Loucy (cell line): ENCODE measurements around the gene MXRA8.
"Not testable (repeated sequence)": the region's sequence is repeated elsewhere in the genome, so short reads cannot be mapped to it uniquely, and the experiment has no call there.

Experiments
- H2AFZ ChIP-seq: fragments of 200-600 bp; sonication (generic); 2 replicates; pipeline ENCODE4 v1.6.0; 2016; ENCODE audit warnings: antibody characterized with exemption, mild to moderate bottlenecking, low read length, moderate library complexity
- H3F3A ChIP-seq: fragments of 200-600 bp; 2 replicates; pipeline ENCODE4 v1.6.0; 2016; ENCODE audit warnings: antibody characterized with exemption, low read depth, mild to moderate bottlenecking
- H3K27me3 ChIP-seq: fragments of 200-600 bp; sonication (generic); 2 replicates; pipeline ENCODE4 v1.6.1; 2014; ENCODE audit warnings: low read length, mild to moderate bottlenecking; ENCODE audit not compliant: insufficient read depth, poor library complexity, severe bottlenecking
- H3K36me3 ChIP-seq: fragments of 200-600 bp; sonication (generic); 2 replicates; pipeline ENCODE4 v1.6.1; 2016; ENCODE audit warnings: low read length; ENCODE audit not compliant: insufficient read depth
- H3K4me1 ChIP-seq: fragments of 200-600 bp; sonication (generic); 2 replicates; pipeline ENCODE4 v1.5.1; 2014; ENCODE audit warnings: low read length, mild to moderate bottlenecking; ENCODE audit not compliant: insufficient read depth, poor library complexity, severe bottlenecking
- H3K4me2 ChIP-seq: fragments of 200-600 bp; sonication (generic); 2 replicates; pipeline ENCODE4 v1.6.0; 2014; ENCODE audit warnings: antibody characterized with exemption, low read length, low read depth, mild to moderate bottlenecking; ENCODE audit not compliant: poor library complexity, severe bottlenecking
- H3K4me3 ChIP-seq: fragments of 200-600 bp; sonication (generic); 2 replicates; pipeline ENCODE4 v1.5.1; 2014; ENCODE audit warnings: low read length, mild to moderate bottlenecking, mixed read lengths; ENCODE audit not compliant: poor library complexity, severe bottlenecking
- H3K79me2 ChIP-seq: fragments of 200-600 bp; sonication (generic); 2 replicates; pipeline ENCODE4 v1.6.1; 2014; ENCODE audit warnings: low read length; ENCODE audit not compliant: insufficient read depth
- H3K9ac ChIP-seq: fragments of 200-600 bp; sonication (generic); 2 replicates; pipeline ENCODE4 v1.6.0; 2014; ENCODE audit warnings: mild to moderate bottlenecking, low read depth, low read length, moderate library complexity; ENCODE audit not compliant: poor library complexity, severe bottlenecking
- H3K9me2 ChIP-seq: fragments of 200-600 bp; sonication (generic); replicated peaks from 2 replicates; pipeline ENCODE4 v1.6.1; 2016; ENCODE audit warnings: low read depth, low read length, mixed read lengths
- H3K9me3 ChIP-seq: fragments of 200-600 bp; sonication (generic); 2 replicates; pipeline ENCODE4 v1.6.1; 2014; ENCODE audit warnings: mild to moderate bottlenecking, antibody characterized with exemption, low read length, low read depth; ENCODE audit not compliant: insufficient read depth
- H4K20me1 ChIP-seq: fragments of 200-600 bp; sonication (generic); 2 replicates; pipeline ENCODE4 v1.6.0; 2014; ENCODE audit warnings: antibody characterized with exemption, low read length, mild to moderate bottlenecking; ENCODE audit not compliant: insufficient read depth, poor library complexity, severe bottlenecking
- EZH2phosphoT487 ChIP-seq: fragments of 200-600 bp; IDR thresholded peaks from 2 replicates; pipeline ENCODE4 v1.6.1; 2018; ENCODE audit warnings: antibody characterized with exemption, mild to moderate bottlenecking, moderate library complexity, borderline replicate concordance
- TF ChIP-seq, protein P1 (sequence below): fragments of 200-600 bp; sonication (generic); conservative IDR thresholded peaks from 2 replicates; pipeline ENCODE4 v1.5.1; 2014; ENCODE audit warnings: mild to moderate bottlenecking, antibody characterized with exemption, low read length

MXRA8 gene

DNA sequence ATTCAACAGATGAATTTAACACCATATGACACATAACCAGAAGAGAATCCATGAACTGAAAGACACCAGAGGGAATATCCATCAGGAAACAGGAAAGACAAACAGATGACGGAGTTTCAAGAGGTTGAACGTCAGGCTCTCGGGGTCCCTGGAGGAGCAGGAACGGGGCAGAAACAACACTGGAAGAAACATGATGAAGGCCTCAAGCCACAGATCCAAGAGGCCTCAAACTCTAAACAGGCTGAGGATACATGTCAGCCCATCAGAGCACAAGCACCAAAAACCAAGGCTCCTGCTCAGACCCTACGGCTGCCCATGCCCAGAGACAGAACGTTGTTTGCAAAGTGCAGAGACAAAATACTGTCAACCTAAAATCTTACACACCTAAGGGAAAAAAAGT is 40.9 kb downstream of the MXRA8 start:
- Histone ChIP-seq H3K9ac (no peak overlapping the region), H3K9me3 (no peaks in the 10 kb centered on the region), H4K20me1 (peaks cover 40% of the 10 kb centered on the region), H3K27me3 (no peaks in the 10 kb centered on the region), H2AFZ (no peak overlapping the region), H3K36me3 (peaks cover 28% of the 10 kb centered on the region; the same call in 1 of the 2 replicates), H3K4me2 (no peak overlapping the region), H3K4me1 (peaks cover 17% of the 10 kb centered on the region), H3K9me2 (no peaks in the 10 kb centered on the region), H3F3A (no peaks in the 10 kb centered on the region), H3K4me3 (no peak overlapping the region), H3K79me2 (peaks cover 48% of the 10 kb centered on the region)
- no peak for TF ChIP-seq EZH2phosphoT487
- TF ChIP-seq, protein P1, sequence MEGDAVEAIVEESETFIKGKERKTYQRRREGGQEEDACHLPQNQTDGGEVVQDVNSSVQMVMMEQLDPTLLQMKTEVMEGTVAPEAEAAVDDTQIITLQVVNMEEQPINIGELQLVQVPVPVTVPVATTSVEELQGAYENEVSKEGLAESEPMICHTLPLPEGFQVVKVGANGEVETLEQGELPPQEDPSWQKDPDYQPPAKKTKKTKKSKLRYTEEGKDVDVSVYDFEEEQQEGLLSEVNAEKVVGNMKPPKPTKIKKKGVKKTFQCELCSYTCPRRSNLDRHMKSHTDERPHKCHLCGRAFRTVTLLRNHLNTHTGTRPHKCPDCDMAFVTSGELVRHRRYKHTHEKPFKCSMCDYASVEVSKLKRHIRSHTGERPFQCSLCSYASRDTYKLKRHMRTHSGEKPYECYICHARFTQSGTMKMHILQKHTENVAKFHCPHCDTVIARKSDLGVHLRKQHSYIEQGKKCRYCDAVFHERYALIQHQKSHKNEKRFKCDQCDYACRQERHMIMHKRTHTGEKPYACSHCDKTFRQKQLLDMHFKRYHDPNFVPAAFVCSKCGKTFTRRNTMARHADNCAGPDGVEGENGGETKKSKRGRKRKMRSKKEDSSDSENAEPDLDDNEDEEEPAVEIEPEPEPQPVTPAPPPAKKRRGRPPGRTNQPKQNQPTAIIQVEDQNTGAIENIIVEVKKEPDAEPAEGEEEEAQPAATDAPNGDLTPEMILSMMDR: no peak

GRCh38 chr1:1316199-1316598 is 42.2 kb downstream of the MXRA8 start:
- peaks cover 29% of the 10 kb centered on the region for H4K20me1 ChIP-seq
- H3K36me3 ChIP-seq: peaks cover 37% of the 10 kb centered on the region; the same call in 1 of the 2 replicates
- H3K4me2 ChIP-seq: not testable (repeated sequence)

GRCh38 chr1:1315435-1315954 is 42.9 kb downstream of the MXRA8 start:
- no peak overlapping the region for H3K9ac ChIP-seq
- no peaks in the 10 kb centered on the region for H3K9me3 ChIP-seq
- H3K4me2 ChIP-seq: no peak overlapping the region
- no peak overlapping the region for H3K4me3 ChIP-seq
- no peak for TF ChIP-seq EZH2phosphoT487
- TF ChIP-seq, protein P1: no peak
- no peak overlapping the region for H2AFZ ChIP-seq
- no peaks in the 10 kb centered on the region for H3K9me2 ChIP-seq
- peaks cover 7% of the 10 kb centered on the region for H3K4me1 ChIP-seq
- H3K36me3 ChIP-seq: peaks cover 40% of the 10 kb centered on the region; the same call in 1 of the 2 replicates
- H3F3A ChIP-seq: no peaks in the 10 kb centered on the region
- H3K79me2 ChIP-seq: peaks cover 30% of the 10 kb centered on the region; the same call in 1 of the 2 replicates
- no peaks in the 10 kb centered on the region for H3K27me3 ChIP-seq
- peaks cover 22% of the 10 kb centered on the region for H4K20me1 ChIP-seq

More at GRCh38 chr1:1316199-1316598, 42.2 kb downstream of the MXRA8 start:
- not testable (repeated sequence) for H3K9ac ChIP-seq, H2AFZ ChIP-seq, H3K9me2 ChIP-seq, H3K4me1 ChIP-seq, H3K9me3 ChIP-seq, H3K4me3 ChIP-seq, H3K27me3 ChIP-seq, H3F3A ChIP-seq
- H3K79me2 ChIP-seq: peaks cover 37% of the 10 kb centered on the region; the same call in 1 of the 2 replicates

- Histone ChIP-seq H3K4me1 (peaks cover 5% of the 10 kb centered on the region), H3K79me2 (peaks cover 29% of the 10 kb centered on the region; the same call in 1 of the 2 replicates), H3K36me3 (peaks cover 40% of the 10 kb centered on the region; the same call in 1 of the 2 replicates), H3K9ac (no peak overlapping the region), H3K4me2 (no peak overlapping the region), H3K27me3 (no peaks in the 10 kb centered on the region), H3F3A (no peaks in the 10 kb centered on the region), H3K9me3 (no peaks in the 10 kb centered on the region), H2AFZ (no peak overlapping the region), H3K9me2 (no peaks in the 10 kb centered on the region), H4K20me1 (peaks cover 18% of the 10 kb centered on the region), H3K4me3 (no peak overlapping the region)
- TF ChIP-seq, protein P1: no peak
- TF ChIP-seq EZH2phosphoT487: no peak
Measured at GRCh38 chr1:1314678-1315335, 43.5 kb downstream of the MXRA8 start.
